Ectodermal cell (in vitro differentiated cells): ENCODE data around the gene METTL24.
"Not testable (repeated sequence)": the region's sequence is repeated elsewhere in the genome, so short reads cannot be mapped to it uniquely, and the experiment has no call there.

ENCODE experiments used
- H3K27ac ChIP-seq: 2 replicates; pipeline ENCODE4 v1.7.0; 2013; ENCODE audit warnings: mild to moderate bottlenecking, low read depth, low read length; ENCODE audit not compliant: insufficient read depth, poor library complexity, severe bottlenecking
- H3K27me3 ChIP-seq: 2 replicates; pipeline ENCODE4 v1.7.0; 2013; ENCODE audit warnings: mild to moderate bottlenecking, low read length; ENCODE audit not compliant: insufficient read depth, control insufficient read depth, poor library complexity, severe bottlenecking
- H3K36me3 ChIP-seq: one replicate; pipeline ENCODE4 v1.7.0; 2013; ENCODE audit warnings: low read length; ENCODE audit not compliant: control insufficient read depth, insufficient read depth
- H3K4me1 ChIP-seq: one replicate; pipeline ENCODE4 v1.7.0; 2013; ENCODE audit warnings: low read length; ENCODE audit not compliant: control insufficient read depth, insufficient read depth
- H3K4me3 ChIP-seq: 2 replicates; pipeline ENCODE4 v1.7.0; 2013; ENCODE audit warnings: low read depth, low read length, control low read depth; ENCODE audit not compliant: insufficient read depth
- H3K9me3 ChIP-seq: 2 replicates; pipeline ENCODE4 v1.7.0; 2013; ENCODE audit warnings: mild to moderate bottlenecking, low read length, moderate library complexity; ENCODE audit not compliant: control insufficient read depth
- WGBS, 2 experiments: methylation state at CpG; one replicate each; pipeline ENCODE4 v1.1.7; 2013; ENCODE audit warnings: missing lambda C conversion rate in 2 of 2; 5-methylcytosine and 5-hydroxymethylcytosine counted together

The METTL24 gene

DNA sequence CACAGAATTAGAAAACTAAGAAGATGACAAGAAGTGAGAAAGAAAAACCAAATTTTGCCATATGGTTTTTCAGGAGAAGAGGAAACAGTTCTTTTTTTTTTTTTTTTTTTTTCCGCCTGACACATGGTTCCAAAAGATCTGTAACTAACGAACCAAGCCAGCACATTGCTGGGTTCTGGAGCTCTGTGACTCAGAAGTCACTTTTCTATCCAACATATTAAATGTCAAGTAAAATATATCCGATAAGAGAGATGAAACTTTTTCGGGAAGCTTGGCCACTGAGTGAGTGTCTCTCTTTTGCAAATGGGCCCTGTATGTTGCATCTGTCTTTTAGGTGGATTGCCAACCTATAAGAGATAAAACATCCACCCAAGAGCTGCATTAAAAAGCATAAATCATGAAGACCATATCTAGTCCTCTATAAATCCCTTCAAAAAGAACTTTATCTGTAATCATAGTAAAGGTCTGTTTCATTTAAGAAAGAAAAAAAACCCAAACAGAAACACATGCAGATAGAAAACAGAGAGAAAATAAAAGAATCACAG lies 4.6 kb downstream of the METTL24 start:
- Histone ChIP-seq H3K27me3 (peaks cover 20% of the 10 kb centered on the region), H3K27ac (peak overlapping the region; percentile 78), H3K36me3 (no peaks in the 10 kb centered on the region), H3K4me1 (peaks cover 38% of the 10 kb centered on the region), H3K9me3 (no peaks in the 10 kb centered on the region), H3K4me3 (no peak overlapping the region)
- WGBS, 2 experiments = 82 to 97% methylated on average over 2 to 3 of the region's 4 CpGs

DNA sequence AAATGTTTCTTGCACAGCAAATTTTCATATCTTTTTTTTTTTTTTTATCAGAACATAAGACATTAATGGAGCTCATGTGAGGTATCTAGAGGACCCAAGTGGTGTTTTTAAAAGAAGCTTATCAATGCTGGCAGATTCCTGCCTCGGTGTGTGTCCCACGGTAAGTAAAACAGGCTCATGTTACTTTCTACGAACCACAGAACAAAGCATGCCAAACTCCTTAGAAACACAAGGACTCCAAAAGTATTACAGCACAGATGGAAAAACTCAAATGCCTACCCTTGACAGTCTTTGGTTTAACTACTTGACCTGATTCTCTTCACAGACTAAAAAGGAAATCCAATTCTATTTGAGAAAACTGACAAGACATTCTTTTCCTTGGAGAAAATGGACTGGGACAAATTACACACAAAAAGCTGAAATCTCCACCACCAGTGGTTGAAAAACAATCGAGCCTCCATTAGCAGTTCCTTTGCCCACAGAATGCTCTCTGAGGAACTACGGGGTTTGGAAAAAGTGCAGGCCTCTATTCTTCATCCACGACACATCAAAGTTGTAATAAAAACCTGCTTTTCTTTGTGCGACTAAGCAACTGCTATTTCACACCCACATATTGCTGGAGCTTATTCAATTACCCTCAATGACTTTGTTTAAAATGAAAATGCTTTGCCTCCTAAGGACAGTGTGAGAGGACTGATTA lies 5.4 kb downstream of the METTL24 start:
- 45 to 48% methylated on average over 7 of the region's 7 CpGs for WGBS, 2 experiments
- Histone ChIP-seq H3K36me3 (no peaks in the 10 kb centered on the region), H3K4me1 (peaks cover 37% of the 10 kb centered on the region), H3K9me3 (no peaks in the 10 kb centered on the region), H3K27me3 (peaks cover 14% of the 10 kb centered on the region), H3K4me3 (no peak overlapping the region), H3K27ac (peak overlapping the region; percentile 78)

DNA sequence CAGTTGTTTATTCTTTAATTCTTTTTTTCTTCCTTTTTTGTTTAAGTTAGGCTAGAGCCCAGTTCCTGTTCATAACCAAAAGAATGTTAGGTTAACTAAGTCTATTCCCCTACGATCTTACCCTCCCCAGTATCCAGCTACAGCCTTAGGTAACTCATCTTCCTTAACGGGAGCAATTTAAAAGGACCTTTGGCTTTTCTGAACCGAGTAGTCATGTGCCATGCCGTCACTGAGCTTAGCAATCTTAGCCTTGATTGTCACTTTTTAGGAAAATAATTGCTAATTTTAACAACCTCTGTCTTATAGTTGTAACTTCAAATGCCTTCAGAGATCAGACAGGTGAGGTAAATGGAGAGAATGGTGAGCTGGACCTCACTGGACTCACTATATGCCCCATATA lies 6.2 kb downstream of the METTL24 start:
- Histone ChIP-seq H3K36me3 (no peaks in the 10 kb centered on the region), H3K4me1 (peaks cover 35% of the 10 kb centered on the region), H3K27ac (peak overlapping the region; percentile 78), H3K9me3 (no peaks in the 10 kb centered on the region), H3K4me3 (no peak overlapping the region), H3K27me3 (peaks cover 7% of the 10 kb centered on the region)
- WGBS, 2 experiments = 73 to 77% methylated on average over 4 of the region's 4 CpGs

DNA sequence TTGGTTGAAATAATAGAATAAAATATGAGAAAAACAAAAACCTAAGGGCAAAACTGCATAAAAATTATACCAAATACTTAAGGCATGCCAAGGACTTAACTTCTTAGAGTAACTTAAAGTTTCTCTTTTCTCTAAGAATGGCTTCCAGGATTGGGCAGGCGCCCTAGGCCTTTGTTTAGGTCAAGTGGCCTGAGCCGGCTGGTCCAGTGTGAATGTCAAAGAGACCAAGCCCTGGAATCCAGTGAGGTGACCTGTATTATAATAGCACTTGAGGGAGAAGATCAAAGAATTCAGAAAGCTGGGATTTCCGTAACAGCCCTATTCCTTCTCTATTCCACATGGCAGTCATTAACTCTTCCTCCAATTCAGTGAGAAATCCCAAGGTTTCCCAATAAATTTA lies 6.6 kb downstream of the METTL24 start:
- Histone ChIP-seq H3K9me3 (no peaks in the 10 kb centered on the region), H3K27me3 (peaks cover 2% of the 10 kb centered on the region), H3K4me3 (no peak overlapping the region), H3K4me1 (peaks cover 31% of the 10 kb centered on the region), H3K27ac (no peak overlapping the region), H3K36me3 (no peaks in the 10 kb centered on the region)
- WGBS, 2 experiments = 78 to 90% methylated on average over 3 of the region's 3 CpGs

DNA sequence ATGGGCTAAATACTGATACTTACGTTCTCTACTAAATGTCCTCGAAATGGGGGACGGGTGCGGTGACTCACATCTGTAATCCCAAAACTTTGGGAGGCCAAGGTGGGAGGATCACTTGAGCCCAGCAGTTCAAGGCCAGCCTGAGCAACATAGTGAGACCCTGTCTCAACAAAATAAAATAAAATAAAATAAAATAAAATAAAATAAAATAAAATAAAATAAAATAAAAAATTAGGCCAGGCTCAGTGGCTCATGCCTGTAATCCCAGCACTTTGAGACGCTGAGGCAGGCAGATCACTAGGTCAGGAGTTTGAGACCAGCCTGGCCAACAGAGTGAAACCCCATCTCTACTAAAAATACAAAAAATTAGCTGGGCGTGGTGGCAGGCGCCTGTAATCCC lies 7.6 kb downstream of the METTL24 start:
- not testable (repeated sequence) for H3K4me3 ChIP-seq, H3K36me3 ChIP-seq, H3K27me3 ChIP-seq, H3K9me3 ChIP-seq, H3K27ac ChIP-seq
- 93 to 99% methylated on average over 7 of the region's 7 CpGs for WGBS, 2 experiments
- peaks cover 27% of the 10 kb centered on the region for H3K4me1 ChIP-seq

DNA sequence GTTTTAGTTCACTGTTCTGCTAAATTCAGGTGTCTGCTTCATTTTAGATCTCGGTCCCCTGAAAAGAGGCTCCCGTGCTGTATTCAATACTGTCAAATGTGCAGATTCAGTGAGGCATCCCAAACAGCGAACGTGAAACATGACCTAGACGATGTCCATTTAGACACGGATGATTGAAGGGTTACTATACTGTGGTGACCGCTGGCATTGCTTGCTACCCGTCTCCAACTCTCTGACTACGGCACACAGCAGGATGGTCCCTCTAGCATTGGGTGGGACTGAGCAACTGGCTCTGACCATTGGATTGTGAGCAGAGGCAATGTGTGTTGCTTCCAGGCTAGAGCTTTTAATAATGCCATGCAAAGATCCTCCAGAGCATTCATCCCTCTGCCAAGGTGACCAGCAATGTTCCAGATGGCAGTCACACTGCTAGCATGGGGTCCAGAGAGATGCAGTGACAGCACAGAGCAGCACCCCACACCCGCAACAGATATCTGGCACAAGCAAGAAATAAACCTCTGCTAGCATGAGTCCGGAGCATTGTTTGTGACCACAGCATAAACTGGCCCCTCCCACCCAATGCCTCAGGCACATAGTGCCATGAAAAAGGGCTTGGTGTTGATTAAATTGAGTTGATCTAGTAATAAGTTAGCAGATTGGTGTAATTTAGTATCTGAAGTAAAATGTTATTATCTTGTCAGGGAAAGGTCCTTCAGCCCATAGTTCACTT lies 9.0 kb downstream of the METTL24 start:
- H3K36me3 ChIP-seq = no peaks in the 10 kb centered on the region
- no peaks in the 10 kb centered on the region for H3K27me3 ChIP-seq
- H3K27ac ChIP-seq = no peak overlapping the region
- no peaks in the 10 kb centered on the region for H3K9me3 ChIP-seq
- peaks cover 19% of the 10 kb centered on the region for H3K4me1 ChIP-seq
- WGBS, 2 experiments = 95 to 96% methylated on average over 11 of the region's 11 CpGs
- no peak overlapping the region for H3K4me3 ChIP-seq

DNA sequence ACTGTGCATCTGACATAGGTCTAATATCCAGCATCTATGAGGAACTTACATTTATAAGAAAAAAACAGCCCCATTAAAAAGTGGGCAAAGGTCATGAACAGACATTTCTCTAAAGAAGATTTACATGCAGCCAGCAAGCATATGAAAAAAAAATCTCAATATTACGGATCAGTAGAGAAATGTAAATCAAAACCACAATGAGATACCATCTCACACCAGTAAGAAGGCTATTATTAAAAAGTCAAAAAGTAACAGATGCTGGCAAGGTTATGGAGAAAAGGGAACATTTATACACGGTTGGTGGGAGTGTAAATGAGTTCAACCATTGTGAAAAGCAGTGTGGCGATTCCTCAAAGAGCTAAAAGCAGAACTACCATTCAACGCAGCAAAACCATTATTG lies 13.1 kb downstream of the METTL24 start:
- H3K36me3 ChIP-seq = no peaks in the 10 kb centered on the region
- H3K4me3 ChIP-seq = no peak overlapping the region
- peaks cover 7% of the 10 kb centered on the region for H3K4me1 ChIP-seq
- H3K27ac ChIP-seq = no peak overlapping the region
- H3K27me3 ChIP-seq = no peaks in the 10 kb centered on the region
- no peaks in the 10 kb centered on the region for H3K9me3 ChIP-seq
- 82 to 90% methylated on average over 3 to 4 of the region's 4 CpGs for WGBS, 2 experiments

DNA sequence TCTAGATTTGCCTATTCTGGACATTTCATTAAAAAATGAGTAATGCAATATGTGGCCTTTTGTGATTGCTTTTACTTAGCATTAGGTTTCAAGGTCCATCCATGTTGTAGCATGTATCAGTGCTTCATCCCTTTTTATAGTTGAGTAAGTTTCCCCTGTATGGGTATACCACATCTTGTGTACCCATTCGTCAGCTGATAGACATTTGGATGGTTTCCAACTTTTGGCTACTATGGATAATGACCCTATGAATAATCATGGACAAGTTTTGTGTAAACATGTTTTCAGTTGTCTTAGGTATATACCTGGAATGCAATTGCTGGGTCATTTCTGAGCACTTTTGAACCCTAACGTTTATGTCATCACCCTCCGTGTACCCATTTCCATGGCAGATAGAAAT lies 15.4 kb downstream of the METTL24 start:
- WGBS, 2 experiments = 87 to 90% methylated on average over 2 to 3 of the region's 3 CpGs
- peaks cover 7% of the 10 kb centered on the region for H3K4me1 ChIP-seq
- no peaks in the 10 kb centered on the region for H3K27me3 ChIP-seq
- no peak overlapping the region for H3K27ac ChIP-seq
- H3K4me3 ChIP-seq = no peak overlapping the region
- H3K9me3 ChIP-seq = no peaks in the 10 kb centered on the region
- no peaks in the 10 kb centered on the region for H3K36me3 ChIP-seq

DNA sequence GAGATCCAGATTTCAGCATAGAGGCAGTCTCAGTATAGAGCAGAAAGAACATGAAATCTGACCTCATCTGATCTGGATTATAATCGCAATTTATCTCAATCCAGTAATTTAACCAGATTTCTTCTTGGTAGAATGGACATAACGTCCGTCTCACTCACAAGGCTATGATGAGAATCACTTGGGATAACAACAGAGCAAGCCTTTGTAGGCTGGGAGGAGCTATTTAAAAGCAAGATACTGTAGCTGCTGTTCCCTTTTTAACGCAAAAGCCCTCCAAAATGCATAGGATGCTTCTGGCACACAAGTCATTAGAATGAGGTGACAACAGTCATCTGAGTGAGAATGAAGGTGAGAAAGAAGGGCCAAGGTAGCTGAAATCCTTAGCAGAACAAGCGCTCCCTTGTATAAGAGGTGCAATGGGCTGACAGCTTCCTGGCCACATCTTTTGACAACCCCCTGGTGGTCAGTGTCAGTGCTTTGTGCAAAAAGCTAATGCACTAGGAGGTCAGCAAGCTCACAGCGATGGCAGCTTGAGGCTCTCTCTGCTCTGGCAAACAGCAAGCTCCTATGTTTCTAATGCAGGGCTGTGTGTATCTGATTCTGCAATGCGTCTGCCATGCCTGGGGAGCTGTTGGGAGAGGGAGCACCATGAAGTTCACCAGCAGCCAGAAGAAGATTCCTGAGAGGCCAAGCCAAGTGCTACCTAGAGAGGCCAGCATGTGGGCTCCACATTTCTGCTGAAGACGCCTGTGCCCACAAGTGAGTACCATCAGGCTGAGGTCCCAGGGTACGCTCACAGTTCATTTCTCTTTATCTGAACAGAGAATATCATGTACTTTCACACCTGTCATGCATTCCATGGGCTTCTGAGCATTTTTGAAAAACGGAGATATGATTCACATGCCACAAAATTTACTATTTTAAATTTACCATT lies 16.2 kb downstream of the METTL24 start:
- no peaks in the 10 kb centered on the region for H3K9me3 ChIP-seq
- no peaks in the 10 kb centered on the region for H3K36me3 ChIP-seq
- peaks cover 7% of the 10 kb centered on the region for H3K4me1 ChIP-seq
- no peak overlapping the region for H3K4me3 ChIP-seq
- no peak overlapping the region for H3K27ac ChIP-seq
- WGBS, 2 experiments = 67 to 74% methylated on average over 10 of the region's 10 CpGs
- no peaks in the 10 kb centered on the region for H3K27me3 ChIP-seq

DNA sequence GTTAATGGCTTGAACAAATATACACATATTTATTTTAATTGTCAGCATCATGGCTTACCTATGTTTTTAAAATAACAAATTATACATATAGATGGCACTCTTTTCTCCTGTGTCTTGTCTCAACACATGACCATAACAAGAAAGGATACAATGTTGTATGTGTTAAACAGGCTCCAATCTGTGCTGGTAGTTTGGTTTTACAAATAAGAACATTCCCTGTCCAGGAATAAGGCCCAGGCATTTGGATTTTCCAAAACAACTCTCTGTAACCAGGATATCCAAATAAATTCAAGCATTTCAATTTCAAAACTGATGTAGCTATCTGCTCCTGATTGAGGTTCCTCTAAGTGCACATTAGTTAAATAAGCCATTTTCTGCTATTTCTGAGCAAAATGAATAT lies 17.1 kb downstream of the METTL24 start:
- Histone ChIP-seq H3K36me3 (no peaks in the 10 kb centered on the region), H3K4me1 (peaks cover 7% of the 10 kb centered on the region), H3K27ac (no peak overlapping the region), H3K27me3 (no peaks in the 10 kb centered on the region), H3K4me3 (no peak overlapping the region), H3K9me3 (no peaks in the 10 kb centered on the region)
